Chondrocyte (in vitro differentiated cells): ENCODE results near the gene GNAI1. TPM values are rescaled to one million over a fixed set of nuclear protein-coding genes. Genes with fewer than 3 reads are reported as not detected.
A peak's percentile ranks its signal among the peaks of the same experiment; 100 is the strongest.

Source experiments
- DNase-seq: peaks from one replicate; pipeline ENCODE4 v3.0.0; 2021; ENCODE audit warnings: mixed read lengths, low spot score
- H3K27ac Mint-ChIP-seq: one replicate; pipeline ENCODE4 v1.8.0; 2021; ENCODE audit warnings: mild to moderate bottlenecking, moderate library complexity, mixed read lengths; ENCODE audit not compliant: unreplicated experiment
- H3K27me3 Mint-ChIP-seq: 2 replicates; pipeline ENCODE4 v1.8.0; 2021; ENCODE audit warnings: low read depth, mixed read lengths
- H3K36me3 Mint-ChIP-seq: 2 replicates; pipeline ENCODE4 v1.8.0; 2021; ENCODE audit warnings: low read depth, mixed read lengths
- H3K4me1 Mint-ChIP-seq: 2 replicates; pipeline ENCODE4 v1.8.0; 2021; ENCODE audit warnings: low read depth, mild to moderate bottlenecking, mixed read lengths
- H3K4me3 Mint-ChIP-seq: one replicate; pipeline ENCODE4 v1.8.0; 2021; ENCODE audit warnings: mild to moderate bottlenecking, moderate library complexity, mixed read lengths; ENCODE audit not compliant: unreplicated experiment
- H3K9me3 Mint-ChIP-seq: 2 replicates; pipeline ENCODE4 v1.8.0; 2021; ENCODE audit warnings: low read depth, mixed read lengths
- CTCF ChIP-seq: fragments of 200-600 bp; sonication (generic); IDR thresholded peaks from 2 replicates; pipeline ENCODE4 v1.5.0; 2021; ENCODE audit warnings: antibody characterized with exemption, mild to moderate bottlenecking, moderate library complexity
- long read RNA-seq: library from polyadenylated mRNA; stranded (forward); transcript quantifications from one replicate; pipeline ENCODE4 v2.0.0, GENCODE V29; 2021
- total RNA-seq: library from RNA; stranded (reverse); gene quantifications from 3 replicates; pipeline ENCODE4 v1.2.1, GENCODE V29; 2021

The GNAI1 gene
- total RNA-seq, result 26.1 to 29.1 TPM (median 27.4 TPM) in 3 replicates
- long read RNA-seq, full-length matches to known transcripts, result 72 of 78 reads
- long read RNA-seq, partial matches to known transcripts, result 0 of 78 reads
- long read RNA-seq, other reads (novel, unspliced or antisense), result 6 of 78 reads

- Mint-ChIP-seq H3K27me3 (no peaks in the 10 kb centered on the region), H3K27ac (peak within 1 kb of the TSS; percentile 95), H3K36me3 (no peaks in the 10 kb centered on the region), H3K9me3 (no peaks in the 10 kb centered on the region), H3K4me3 (peak within 1 kb of the TSS; percentile 91), H3K4me1 (peaks cover 35% of the 10 kb centered on the region)
- DNase-seq, result no peak
- peak; percentile 79 for TF ChIP-seq CTCF
These were observed at the start of gene GNAI1 for GRCh38 chr7:80134536-80135308. GNAI1 (plus strand) TSS chr7:80134831; CDS start chr7:80135161, 330 bp downstream.

GRCh38 chr7:80087051-80087770, 47.4 kb upstream of the GNAI1 start:
- Mint-ChIP-seq H3K4me1 (peaks cover 22% of the 10 kb centered on the region), H3K4me3 (no peak overlapping the region), H3K9me3 (no peaks in the 10 kb centered on the region), H3K27me3 (no peaks in the 10 kb centered on the region), H3K27ac (peak overlapping the region; percentile 72), H3K36me3 (no peaks in the 10 kb centered on the region)
- no peak for TF ChIP-seq CTCF
- no peak for DNase-seq

DNA sequence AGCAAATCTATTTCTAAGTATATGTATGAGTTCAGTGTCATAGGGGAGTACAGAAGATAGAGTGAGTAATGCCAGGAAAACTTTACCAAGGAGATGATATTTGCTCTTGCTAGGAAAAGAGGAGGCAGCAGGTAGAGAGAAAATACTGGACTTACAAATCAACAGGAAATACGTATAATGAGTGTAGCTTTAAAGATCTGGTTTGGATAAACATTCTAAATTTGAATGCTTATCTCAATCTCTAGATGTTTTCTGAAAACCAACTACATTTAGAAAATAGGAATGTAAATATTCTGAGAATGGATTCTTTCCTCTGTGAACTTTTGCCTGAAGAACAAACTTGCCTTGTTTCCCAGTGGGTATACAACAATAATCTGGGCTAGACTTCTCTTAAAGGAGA, 46.9 kb upstream of the GNAI1 start:
- Mint-ChIP-seq H3K4me1 (peaks cover 22% of the 10 kb centered on the region), H3K27me3 (no peaks in the 10 kb centered on the region), H3K36me3 (no peaks in the 10 kb centered on the region), H3K4me3 (peak overlapping the region; percentile 2), H3K27ac (peak overlapping the region; percentile 72), H3K9me3 (no peaks in the 10 kb centered on the region)
- DNase-seq, result no peak
- TF ChIP-seq CTCF, result no peak

GRCh38 chr7:80088705-80089104, 45.9 kb upstream of the GNAI1 start:
- Mint-ChIP-seq H3K4me1 (peaks cover 22% of the 10 kb centered on the region), H3K27ac (no peak overlapping the region), H3K9me3 (no peaks in the 10 kb centered on the region), H3K4me3 (no peak overlapping the region), H3K27me3 (no peaks in the 10 kb centered on the region), H3K36me3 (no peaks in the 10 kb centered on the region)
- no peak for DNase-seq
- no peak for TF ChIP-seq CTCF

GRCh38 chr7:80089366-80089765, 45.3 kb upstream of the GNAI1 start:
- Mint-ChIP-seq H3K4me1 (peaks cover 22% of the 10 kb centered on the region), H3K27ac (no peak overlapping the region), H3K4me3 (no peak overlapping the region), H3K9me3 (no peaks in the 10 kb centered on the region), H3K27me3 (no peaks in the 10 kb centered on the region), H3K36me3 (no peaks in the 10 kb centered on the region)
- DNase-seq, result no peak
- TF ChIP-seq CTCF, result no peak
